GM10248 (cell line): ENCODE results near the gene KLF13.

Source experiments
- CTCF ChIA-PET: fragments of 300-600 bp; sonication (Branson Sonifier 250); formaldehyde crosslinking; extraction: SDS; loops from one replicate; lab custom pipeline; 2021; ENCODE audit warnings: antibody characterized with exemption; lab: Yijun Ruan, JAX
- POLR2A ChIA-PET: fragments of 350-650 bp; sonication (Branson Sonifier 250); formaldehyde crosslinking; extraction: SDS; loops from one replicate; lab custom pipeline; 2020; ENCODE audit warnings: antibody characterized with exemption; lab: Yijun Ruan, JAX
- DNase-seq: peaks from one replicate; pipeline ENCODE4 v3.0.0; 2012; ENCODE audit errors: extremely low spot score
- TF ChIP-seq, protein P1 (sequence below): IDR thresholded peaks from 2 replicates; pipeline ENCODE4 v1.5.1; 2012; ENCODE audit warnings: mild to moderate bottlenecking, low read depth; ENCODE audit errors: extremely low read depth, missing control alignments, control extremely low read depth

The KLF13 gene

DNA sequence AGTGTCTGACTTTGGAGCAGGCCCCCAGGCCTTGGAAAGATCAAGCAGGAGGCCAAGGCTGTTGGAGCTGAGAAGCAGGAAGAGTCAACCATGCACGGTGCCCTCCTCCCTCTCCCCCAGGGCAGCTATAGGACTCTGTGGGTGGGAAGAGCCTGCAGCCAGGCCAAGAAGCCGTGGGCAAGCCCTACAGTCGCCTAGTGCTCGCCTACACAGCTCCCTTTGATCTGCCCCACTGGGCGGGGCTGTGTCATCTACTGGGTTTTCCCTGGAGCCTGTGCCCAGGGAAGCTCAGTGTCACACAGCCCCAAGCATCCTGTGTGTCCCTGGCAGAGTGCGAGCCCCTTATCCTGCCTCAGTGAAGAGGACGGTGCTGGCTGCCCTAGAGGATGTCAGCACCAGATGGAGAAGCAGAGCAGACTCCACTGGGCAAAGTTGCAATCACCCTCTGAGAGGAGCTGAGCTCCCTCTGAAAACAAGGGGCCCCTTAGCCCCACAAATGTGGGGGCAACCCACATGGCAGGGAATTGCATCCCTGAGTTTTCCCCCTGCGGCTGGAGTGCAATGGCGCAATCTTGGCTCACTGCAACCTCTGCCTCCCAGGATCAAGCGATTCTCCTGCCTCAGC lies 72.2 kb downstream of the KLF13 start:
- ChIA-PET CTCF (interaction anchor here (1.0 to 1.5 kb wide), 5 partner anchors 15 to 46 kb away, joined by 3 to 4 read pairs (median 3); no protein-coding TSS in a partner anchor), POLR2A (no interaction called here)
- no peak for DNase-seq
- TF ChIP-seq, protein P1, sequence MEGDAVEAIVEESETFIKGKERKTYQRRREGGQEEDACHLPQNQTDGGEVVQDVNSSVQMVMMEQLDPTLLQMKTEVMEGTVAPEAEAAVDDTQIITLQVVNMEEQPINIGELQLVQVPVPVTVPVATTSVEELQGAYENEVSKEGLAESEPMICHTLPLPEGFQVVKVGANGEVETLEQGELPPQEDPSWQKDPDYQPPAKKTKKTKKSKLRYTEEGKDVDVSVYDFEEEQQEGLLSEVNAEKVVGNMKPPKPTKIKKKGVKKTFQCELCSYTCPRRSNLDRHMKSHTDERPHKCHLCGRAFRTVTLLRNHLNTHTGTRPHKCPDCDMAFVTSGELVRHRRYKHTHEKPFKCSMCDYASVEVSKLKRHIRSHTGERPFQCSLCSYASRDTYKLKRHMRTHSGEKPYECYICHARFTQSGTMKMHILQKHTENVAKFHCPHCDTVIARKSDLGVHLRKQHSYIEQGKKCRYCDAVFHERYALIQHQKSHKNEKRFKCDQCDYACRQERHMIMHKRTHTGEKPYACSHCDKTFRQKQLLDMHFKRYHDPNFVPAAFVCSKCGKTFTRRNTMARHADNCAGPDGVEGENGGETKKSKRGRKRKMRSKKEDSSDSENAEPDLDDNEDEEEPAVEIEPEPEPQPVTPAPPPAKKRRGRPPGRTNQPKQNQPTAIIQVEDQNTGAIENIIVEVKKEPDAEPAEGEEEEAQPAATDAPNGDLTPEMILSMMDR: no peak

GRCh38 chr15:31399544-31400171 lies 73.0 kb downstream of the KLF13 start:
- DNase-seq: no peak
- TF ChIP-seq, protein P1: no peak
- POLR2A ChIA-PET: no interaction called here
- CTCF ChIA-PET: interaction anchor here (1.3 to 1.5 kb wide), 2 partner anchors 16 to 36 kb away, joined by 3 read pairs; no protein-coding TSS in a partner anchor

DNA sequence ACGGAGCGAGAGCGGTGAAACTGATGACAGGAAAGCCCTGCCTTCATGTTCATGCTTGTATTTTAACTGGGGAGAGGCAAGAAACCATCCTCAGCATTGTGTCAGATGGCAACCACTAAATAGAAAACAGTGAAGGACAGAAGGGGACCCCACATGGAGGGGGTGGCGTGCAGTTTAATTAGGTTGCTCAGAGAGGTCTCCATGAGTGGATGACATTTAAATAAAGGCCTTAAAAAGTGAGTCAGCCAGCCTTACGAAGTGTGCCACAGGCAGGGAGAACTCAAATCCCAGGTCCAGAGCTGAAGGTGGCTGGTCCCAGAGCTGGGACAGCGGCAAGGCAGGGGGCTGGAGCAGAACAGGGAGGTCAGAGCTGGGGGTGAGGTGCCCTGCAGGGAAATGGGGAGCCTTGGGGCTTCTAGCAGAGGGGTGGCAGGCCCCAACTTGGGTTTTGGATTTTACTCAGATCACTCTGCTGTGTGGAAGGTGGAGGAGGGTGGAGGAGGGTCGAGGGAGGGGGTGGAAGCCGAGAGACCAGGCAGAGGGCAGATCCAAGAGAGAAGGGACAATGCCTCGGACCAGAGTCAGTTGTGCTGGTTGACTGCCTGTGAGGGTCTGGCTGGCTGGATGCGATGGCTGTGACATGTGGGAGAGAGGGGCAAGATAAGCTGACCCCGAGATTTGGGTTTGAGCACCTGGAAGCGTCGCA lies 73.7 kb downstream of the KLF13 start:
- ChIA-PET POLR2A (no interaction called here), CTCF (interaction anchor here (1.2 to 2.1 kb wide), 3 partner anchors 8 to 35 kb away, joined by 3 to 4 read pairs (median 3); no protein-coding TSS in a partner anchor)
- TF ChIP-seq, protein P1: no peak
- DNase-seq: no peak

DNA sequence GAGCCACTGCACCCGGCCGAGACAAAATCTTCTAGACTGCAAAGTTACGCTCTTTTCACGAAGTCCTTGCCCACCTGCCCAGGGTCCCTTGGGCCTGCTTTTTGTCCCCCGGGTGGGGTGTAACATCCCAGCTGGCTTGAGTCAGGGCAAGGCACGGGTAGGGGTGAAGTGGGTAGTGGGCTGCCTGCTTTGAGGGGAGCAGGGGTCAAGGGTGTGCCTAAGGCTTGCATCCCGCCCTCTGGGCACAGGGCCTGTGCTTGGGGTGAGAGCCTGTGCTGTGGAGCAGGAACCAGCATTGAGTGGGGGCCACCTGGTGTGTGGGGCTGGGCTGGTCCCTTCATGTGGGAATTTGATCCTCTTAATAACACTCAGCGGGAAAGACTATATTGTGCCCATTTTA lies 74.6 kb downstream of the KLF13 start:
- ChIA-PET POLR2A (no interaction called here), CTCF (interaction anchor here (1.2 to 2.1 kb wide), 3 partner anchors 9 to 273 kb away, joined by 3 to 4 read pairs (median 4); no protein-coding TSS in a partner anchor)
- no peak for DNase-seq
- TF ChIP-seq, protein P1: no peak

DNA sequence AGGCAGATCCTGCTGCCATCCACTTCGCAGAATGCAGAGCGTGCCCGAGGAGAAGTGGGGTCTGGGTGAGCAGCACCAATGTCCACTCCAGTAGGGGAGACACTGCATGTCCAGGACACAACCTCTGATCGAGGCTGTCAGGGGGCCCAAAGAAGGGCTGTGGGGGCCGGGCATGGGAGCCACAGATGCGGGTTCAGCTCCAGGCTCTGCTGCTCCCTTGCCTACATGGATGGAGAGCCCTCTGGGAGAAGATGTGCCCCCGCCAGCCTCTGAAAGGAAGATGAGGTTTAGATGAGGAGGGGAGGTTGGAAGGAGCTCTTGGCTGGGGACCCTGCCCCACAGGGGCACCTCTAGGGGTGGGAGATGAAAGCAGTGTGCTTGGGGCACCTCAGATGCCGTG lies 75.4 kb downstream of the KLF13 start:
- DNase-seq: no peak
- CTCF ChIA-PET: interaction anchor here (1.2 to 2.1 kb wide), 3 partner anchors 10 to 273 kb away, joined by 3 to 4 read pairs (median 4); no protein-coding TSS in a partner anchor
- POLR2A ChIA-PET: no interaction called here
- TF ChIP-seq, protein P1: no peak

DNA sequence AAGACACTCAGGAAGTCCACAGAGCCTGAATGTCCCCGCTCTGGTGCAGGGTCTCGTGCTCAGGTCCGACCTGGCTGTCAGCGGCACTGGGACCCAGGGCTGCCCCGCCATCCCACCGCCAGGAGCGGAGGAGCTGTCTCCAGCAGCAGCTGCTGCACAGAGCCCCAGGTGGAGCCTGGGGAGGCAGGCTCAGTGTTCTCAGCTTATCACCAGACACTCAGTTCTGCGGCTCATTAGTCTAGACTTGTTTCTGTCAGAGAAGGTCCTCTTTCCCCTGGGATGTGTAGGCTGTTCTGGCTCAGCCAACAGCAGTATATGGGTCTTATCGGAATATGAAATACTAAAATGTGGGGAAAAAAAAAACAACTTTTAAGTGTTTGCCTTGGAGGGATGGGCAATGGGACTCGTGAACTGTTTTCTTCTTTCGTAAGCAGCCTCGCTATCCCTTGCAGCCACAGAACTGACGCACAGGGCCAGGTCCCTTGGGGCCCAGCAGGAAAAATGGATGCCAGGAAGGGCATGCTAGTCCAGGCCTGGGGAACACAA lies 75.9 kb downstream of the KLF13 start:
- ChIA-PET POLR2A (no interaction called here), CTCF (interaction anchor here (1.7 to 2.1 kb wide), 2 partner anchors 33 to 274 kb away, joined by 4 read pairs; no protein-coding TSS in a partner anchor)
- no peak for DNase-seq
- TF ChIP-seq, protein P1: no peak
